Measurements from ENCODE around the gene BSND. TPM values are rescaled to one million over a fixed set of nuclear protein-coding genes. Genes with fewer than 3 reads are reported as not detected.

The BSND gene
- total RNA-seq, 4 donors from 2014 or later = not detected

GRCh38 chr1:55040933-55041494 lies 42.3 kb downstream of the BSND start:
- Histone ChIP-seq H3K4me1 (peaks cover 0 to 3% of the 10 kb centered on the region in 2 donors), H3K27ac (no peak overlapping the region), H3K36me3 (no peaks in the 10 kb centered on the region), H3K4me3 (no peak overlapping the region), H3K9me3 (no peaks in the 10 kb centered on the region), H3K27me3 (peaks cover 42 to 44% (median 42%) of the 10 kb centered on the region in 3 donors)
- ATAC-seq = no peak
- DNase-seq = no peak
- in situ Hi-C loops (cut with MboI; ENCODE audit: low sequenced_read_pairs in 4 of 4) = no loop called here
- TF ChIP-seq POLR2A (IDR thresholded peaks at IDR 0.05) = no peak
- TF ChIP-seq, protein P1, sequence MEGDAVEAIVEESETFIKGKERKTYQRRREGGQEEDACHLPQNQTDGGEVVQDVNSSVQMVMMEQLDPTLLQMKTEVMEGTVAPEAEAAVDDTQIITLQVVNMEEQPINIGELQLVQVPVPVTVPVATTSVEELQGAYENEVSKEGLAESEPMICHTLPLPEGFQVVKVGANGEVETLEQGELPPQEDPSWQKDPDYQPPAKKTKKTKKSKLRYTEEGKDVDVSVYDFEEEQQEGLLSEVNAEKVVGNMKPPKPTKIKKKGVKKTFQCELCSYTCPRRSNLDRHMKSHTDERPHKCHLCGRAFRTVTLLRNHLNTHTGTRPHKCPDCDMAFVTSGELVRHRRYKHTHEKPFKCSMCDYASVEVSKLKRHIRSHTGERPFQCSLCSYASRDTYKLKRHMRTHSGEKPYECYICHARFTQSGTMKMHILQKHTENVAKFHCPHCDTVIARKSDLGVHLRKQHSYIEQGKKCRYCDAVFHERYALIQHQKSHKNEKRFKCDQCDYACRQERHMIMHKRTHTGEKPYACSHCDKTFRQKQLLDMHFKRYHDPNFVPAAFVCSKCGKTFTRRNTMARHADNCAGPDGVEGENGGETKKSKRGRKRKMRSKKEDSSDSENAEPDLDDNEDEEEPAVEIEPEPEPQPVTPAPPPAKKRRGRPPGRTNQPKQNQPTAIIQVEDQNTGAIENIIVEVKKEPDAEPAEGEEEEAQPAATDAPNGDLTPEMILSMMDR (IDR thresholded peaks at IDR 0.05 in 4 of 5, conservative IDR thresholded peaks at IDR 0.05 in 1 of 5) = no peak
- intact Hi-C loops (cut with DNase I; ENCODE audit: low total_unique reads) = no loop called here

GRCh38 chr1:55041613-55042012 lies 42.9 kb downstream of the BSND start:
- peaks cover 36 to 42% (median 41%) of the 10 kb centered on the region in 3 donors for H3K27me3 ChIP-seq
- H3K27ac ChIP-seq = no peak overlapping the region
- H3K4me1 ChIP-seq = peaks cover 0 to 3% of the 10 kb centered on the region in 2 donors
- no peaks in the 10 kb centered on the region for H3K9me3 ChIP-seq
- H3K4me3 ChIP-seq = no peak overlapping the region
- TF ChIP-seq, protein P1 (IDR thresholded peaks at IDR 0.05 in 4 of 5, conservative IDR thresholded peaks at IDR 0.05 in 1 of 5) = no peak
- TF ChIP-seq POLR2A (IDR thresholded peaks at IDR 0.05) = no peak
- intact Hi-C loops (cut with DNase I; ENCODE audit: low total_unique reads) = no loop called here
- in situ Hi-C loops (cut with MboI; ENCODE audit: low sequenced_read_pairs in 4 of 4) = no loop called here
- DNase-seq (no peak), ATAC-seq (no peak)
- no peaks in the 10 kb centered on the region for H3K36me3 ChIP-seq

DNA sequence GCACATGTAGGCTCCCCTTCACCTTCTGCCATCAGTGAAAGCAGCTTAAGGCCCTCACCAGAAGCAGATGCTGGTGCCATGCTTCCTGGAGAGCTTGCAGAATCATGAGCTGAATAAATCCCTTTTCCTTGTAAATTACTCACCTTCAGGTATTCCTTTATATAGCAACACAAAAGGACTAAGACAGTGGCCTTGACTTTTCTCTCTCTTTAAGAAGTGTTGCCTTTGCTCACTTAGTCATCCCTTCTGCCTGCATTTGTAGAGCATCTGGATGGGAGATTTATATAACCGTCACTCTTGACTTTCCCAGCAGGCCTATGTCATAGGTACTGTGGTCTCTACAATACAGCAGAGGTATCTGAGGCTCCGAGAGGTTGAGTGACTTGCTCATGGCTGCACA lies 44.3 kb downstream of the BSND start:
- in situ Hi-C loops (cut with MboI; ENCODE audit: low sequenced_read_pairs in 4 of 4) (no loop called here), intact Hi-C loops (cut with DNase I; ENCODE audit: low total_unique reads) (no loop called here)
- H3K27me3 ChIP-seq = peaks cover 30 to 35% (median 33%) of the 10 kb centered on the region in 3 donors
- H3K4me3 ChIP-seq = no peak overlapping the region
- DNase-seq = no peak
- no peaks in the 10 kb centered on the region for H3K36me3 ChIP-seq
- no peak overlapping the region for H3K27ac ChIP-seq
- ATAC-seq = no peak
- peaks cover 0 to 3% of the 10 kb centered on the region in 2 donors for H3K4me1 ChIP-seq
- TF ChIP-seq POLR2A (IDR thresholded peaks at IDR 0.05) = no peak
- TF ChIP-seq, protein P1 (IDR thresholded peaks at IDR 0.05 in 4 of 5, conservative IDR thresholded peaks at IDR 0.05 in 1 of 5) = no peak
- H3K9me3 ChIP-seq = no peaks in the 10 kb centered on the region

GRCh38 chr1:55043726-55044125 lies 45.0 kb downstream of the BSND start:
- no peak overlapping the region for H3K4me3 ChIP-seq
- H3K36me3 ChIP-seq = no peaks in the 10 kb centered on the region
- in situ Hi-C loops (cut with MboI; ENCODE audit: low sequenced_read_pairs in 4 of 4) = no loop called here
- no peak overlapping the region for H3K27ac ChIP-seq
- intact Hi-C loops (cut with DNase I; ENCODE audit: low total_unique reads) = no loop called here
- no peaks in the 10 kb centered on the region for H3K9me3 ChIP-seq
- no peak for DNase-seq
- no peak for ATAC-seq
- peaks cover 0 to 3% of the 10 kb centered on the region in 2 donors for H3K4me1 ChIP-seq
- TF ChIP-seq, protein P1 (IDR thresholded peaks at IDR 0.05 in 4 of 5, conservative IDR thresholded peaks at IDR 0.05 in 1 of 5) = no peak
- no peak for TF ChIP-seq POLR2A (IDR thresholded peaks at IDR 0.05)
- H3K27me3 ChIP-seq = peaks cover 23 to 28% (median 26%) of the 10 kb centered on the region in 3 donors

Data from gastrocnemius medialis (tissue), 4 donors.